Ishikawa (cell line): ENCODE results near the gene GALT.

Experiments used
- CREB1 ChIP-seq: IDR thresholded peaks from 2 replicates; pipeline ENCODE4 v1.6.1; 2012; ENCODE audit warnings: low read depth
- EGR1 ChIP-seq: IDR thresholded peaks from 2 replicates; pipeline ENCODE4 v1.6.1; 2012
- EP300 ChIP-seq: IDR thresholded peaks from 2 replicates; pipeline ENCODE4 v1.6.1; 2012; ENCODE audit warnings: borderline replicate concordance
- FOXM1 ChIP-seq: IDR thresholded peaks from 2 replicates; pipeline ENCODE4 v1.6.1; 2012; ENCODE audit warnings: low read depth, borderline replicate concordance
- MAX ChIP-seq: IDR thresholded peaks from 2 replicates; pipeline ENCODE4 v1.6.1; 2012
- NFIC ChIP-seq: IDR thresholded peaks from 2 replicates; pipeline ENCODE4 v1.6.1; 2012
- RAD21 ChIP-seq: IDR thresholded peaks from 2 replicates; pipeline ENCODE4 v1.6.1; 2012; ENCODE audit warnings: low read depth
- REST ChIP-seq: IDR thresholded peaks from 2 replicates; pipeline ENCODE4 v1.6.1; 2012; ENCODE audit warnings: low read depth, mild to moderate bottlenecking
- TCF12 ChIP-seq: IDR thresholded peaks from 2 replicates; pipeline ENCODE4 v1.6.1; 2012; ENCODE audit warnings: low read depth
- YY1 ChIP-seq: IDR thresholded peaks from 2 replicates; pipeline ENCODE4 v1.6.1; 2012; ENCODE audit warnings: low read depth

GRCh38 chr9:34607331-34607730 lies 39.1 kb upstream of the GALT start:
- no peak for TF ChIP-seq MAX
- no peak for TF ChIP-seq EGR1
- TF ChIP-seq NFIC, result no peak
- TF ChIP-seq RAD21, result no peak
- TF ChIP-seq EP300, result no peak
- TF ChIP-seq FOXM1, result no peak
- TF ChIP-seq CREB1, result no peak
- no peak for TF ChIP-seq REST
- TF ChIP-seq YY1, result no peak
- TF ChIP-seq TCF12, result no peak
